ENCODE results near the gene NUBPL. TPM values are rescaled to one million over a fixed set of nuclear protein-coding genes. Genes with fewer than 3 reads are reported as not detected.

Gene NUBPL
- polyA plus RNA-seq, 1 of the 3 experiments (the other 2 are of a cell fraction): 4.0 TPM

GRCh38 chr14:31544816-31545215 is 16.4 kb upstream of the NUBPL start (continued):
- no peak for TF ChIP-seq CTCF (IDR thresholded peaks at IDR 0.05)
- TF ChIP-seq, protein P1, sequence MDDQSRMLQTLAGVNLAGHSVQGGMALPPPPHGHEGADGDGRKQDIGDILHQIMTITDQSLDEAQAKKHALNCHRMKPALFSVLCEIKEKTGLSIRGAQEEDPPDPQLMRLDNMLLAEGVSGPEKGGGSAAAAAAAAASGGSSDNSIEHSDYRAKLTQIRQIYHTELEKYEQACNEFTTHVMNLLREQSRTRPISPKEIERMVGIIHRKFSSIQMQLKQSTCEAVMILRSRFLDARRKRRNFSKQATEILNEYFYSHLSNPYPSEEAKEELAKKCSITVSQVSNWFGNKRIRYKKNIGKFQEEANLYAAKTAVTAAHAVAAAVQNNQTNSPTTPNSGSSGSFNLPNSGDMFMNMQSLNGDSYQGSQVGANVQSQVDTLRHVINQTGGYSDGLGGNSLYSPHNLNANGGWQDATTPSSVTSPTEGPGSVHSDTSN (IDR thresholded peaks at IDR 0.05): no peak
- no peak for TF ChIP-seq GABPA (IDR thresholded peaks at IDR 0.05; ENCODE audit: low read depth)

- no peaks in the 10 kb centered on the region for H3K9me3 ChIP-seq
- no peak for DNase-seq
- no peaks in the 10 kb centered on the region for H3K79me2 ChIP-seq (ENCODE audit: insufficient read depth)
- H2AFZ ChIP-seq (ENCODE audit: low read depth): no peak overlapping the region
- H3F3A ChIP-seq (replicated peaks; ENCODE audit: insufficient read depth): no peaks in the 10 kb centered on the region
- no peaks in the 10 kb centered on the region for H3K4me1 ChIP-seq (ENCODE audit: control insufficient read depth in 1 of 2, insufficient read depth in 2 of 2, low read depth in 1 of 2, low read length in 1 of 2)
- no peaks in the 10 kb centered on the region for H3K36me3 ChIP-seq (replicated peaks in 1 of 2; ENCODE audit: control insufficient read depth in 1 of 2, insufficient read depth in 2 of 2, low read length in 1 of 2)
- H3K27ac ChIP-seq (ENCODE audit: low read depth in 2 of 2, low read length in 1 of 2): no peak overlapping the region
- H3K9ac ChIP-seq: no peak overlapping the region
- TF ChIP-seq JUND (IDR thresholded peaks at IDR 0.05): no peak
- no peak for TF ChIP-seq YY1 (IDR thresholded peaks at IDR 0.05; ENCODE audit: low read depth)
- TF ChIP-seq RAD21 (IDR thresholded peaks at IDR 0.05; ENCODE audit: low read length): no peak
- no peak for TF ChIP-seq SIN3A (IDR thresholded peaks at IDR 0.05; ENCODE audit: borderline replicate concordance, low read depth, low read length)
- no peak for TF ChIP-seq SMC3 (IDR thresholded peaks at IDR 0.05; ENCODE audit: low read depth, low read length)
- no peak for TF ChIP-seq IRF3 (IDR thresholded peaks at IDR 0.05; ENCODE audit: low read depth, low read length)
- TF ChIP-seq RXRA (IDR thresholded peaks at IDR 0.05; ENCODE audit: borderline replicate concordance, low read depth): no peak
- TF ChIP-seq FOSL2 (IDR thresholded peaks at IDR 0.05; ENCODE audit: borderline replicate concordance, low read depth): no peak
- TF ChIP-seq, protein P2, sequence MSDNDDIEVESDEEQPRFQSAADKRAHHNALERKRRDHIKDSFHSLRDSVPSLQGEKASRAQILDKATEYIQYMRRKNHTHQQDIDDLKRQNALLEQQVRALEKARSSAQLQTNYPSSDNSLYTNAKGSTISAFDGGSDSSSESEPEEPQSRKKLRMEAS (IDR thresholded peaks at IDR 0.05; ENCODE audit: low read depth): no peak
- TF ChIP-seq FOXM1 (IDR thresholded peaks at IDR 0.05; ENCODE audit: low read depth): no peak
- TF ChIP-seq EZH2phosphoT487 (IDR thresholded peaks at IDR 0.05; ENCODE audit: borderline replicate concordance, low read depth): no peak
- TF ChIP-seq RCOR1 (IDR thresholded peaks at IDR 0.05; ENCODE audit: low read length): no peak
- no peak for TF ChIP-seq TCF12 (IDR thresholded peaks at IDR 0.05)
- TF ChIP-seq, protein P1 (IDR thresholded peaks at IDR 0.05): no peak
- TF ChIP-seq, protein P3, sequence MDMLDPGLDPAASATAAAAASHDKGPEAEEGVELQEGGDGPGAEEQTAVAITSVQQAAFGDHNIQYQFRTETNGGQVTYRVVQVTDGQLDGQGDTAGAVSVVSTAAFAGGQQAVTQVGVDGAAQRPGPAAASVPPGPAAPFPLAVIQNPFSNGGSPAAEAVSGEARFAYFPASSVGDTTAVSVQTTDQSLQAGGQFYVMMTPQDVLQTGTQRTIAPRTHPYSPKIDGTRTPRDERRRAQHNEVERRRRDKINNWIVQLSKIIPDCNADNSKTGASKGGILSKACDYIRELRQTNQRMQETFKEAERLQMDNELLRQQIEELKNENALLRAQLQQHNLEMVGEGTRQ (IDR thresholded peaks at IDR 0.05; ENCODE audit: borderline replicate concordance, low read depth, low read length): no peak
- TF ChIP-seq NRF1 (IDR thresholded peaks at IDR 0.05; ENCODE audit: low read depth, low read length): no peak
- TF ChIP-seq, protein P4, sequence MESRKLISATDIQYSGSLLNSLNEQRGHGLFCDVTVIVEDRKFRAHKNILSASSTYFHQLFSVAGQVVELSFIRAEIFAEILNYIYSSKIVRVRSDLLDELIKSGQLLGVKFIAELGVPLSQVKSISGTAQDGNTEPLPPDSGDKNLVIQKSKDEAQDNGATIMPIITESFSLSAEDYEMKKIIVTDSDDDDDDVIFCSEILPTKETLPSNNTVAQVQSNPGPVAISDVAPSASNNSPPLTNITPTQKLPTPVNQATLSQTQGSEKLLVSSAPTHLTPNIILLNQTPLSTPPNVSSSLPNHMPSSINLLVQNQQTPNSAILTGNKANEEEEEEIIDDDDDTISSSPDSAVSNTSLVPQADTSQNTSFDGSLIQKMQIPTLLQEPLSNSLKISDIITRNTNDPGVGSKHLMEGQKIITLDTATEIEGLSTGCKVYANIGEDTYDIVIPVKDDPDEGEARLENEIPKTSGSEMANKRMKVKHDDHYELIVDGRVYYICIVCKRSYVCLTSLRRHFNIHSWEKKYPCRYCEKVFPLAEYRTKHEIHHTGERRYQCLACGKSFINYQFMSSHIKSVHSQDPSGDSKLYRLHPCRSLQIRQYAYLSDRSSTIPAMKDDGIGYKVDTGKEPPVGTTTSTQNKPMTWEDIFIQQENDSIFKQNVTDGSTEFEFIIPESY (IDR thresholded peaks at IDR 0.05; ENCODE audit: borderline replicate concordance, low read depth): no peak
- no peak for TF ChIP-seq GATA2 (CRISPR knock-in tag; IDR thresholded peaks at IDR 0.05)
- no peaks in the 10 kb centered on the region; the same call in 1 of the 2 replicates for H3K27me3 ChIP-seq (ENCODE audit: insufficient read depth)
- no peaks in the 10 kb centered on the region for H4K20me1 ChIP-seq (ENCODE audit: insufficient read depth)
- H3K4me2 ChIP-seq: no peak overlapping the region
- no peak overlapping the region for H3K4me3 ChIP-seq (ENCODE audit: low read depth in 2 of 2, low read length in 1 of 2)
- POLR2A ChIA-PET: no interaction called here
- no peaks in the 10 kb centered on the region for H3K9me2 ChIP-seq
- CTCF ChIA-PET: interaction anchor here (1.0 kb wide), 1 partner anchor 18 kb away, joined by 3 read pairs; no protein-coding TSS in a partner anchor
- 64% methylated on average over 3 of the region's 3 CpGs for WGBS (ENCODE audit: low lambda C conversion rate)
Observed at GRCh38 chr14:31545328-31545727, 15.9 kb upstream of the NUBPL start.
